SK-N-SH (cell line): ENCODE data around the gene JAG2. TPM values are rescaled to one million over a fixed set of nuclear protein-coding genes. Genes with fewer than 3 reads are reported as not detected.

Experiments
- CTCF ChIA-PET: fragments of 300-600, 350-600 bp; formaldehyde crosslinking; extraction: SDS; loops from one replicate; lab custom pipeline; 2021; lab: Yijun Ruan, JAX
- POLR2A ChIA-PET: fragments of 350-600 bp; sonication (Branson Sonifier 250); formaldehyde crosslinking; extraction: SDS; loops from one replicate; lab custom pipeline; 2020; ENCODE audit warnings: antibody characterized with exemption, inconsistent platforms; lab: Yijun Ruan, JAX
- DNase-seq: peaks from one replicate; pipeline ENCODE4 v3.0.0; 2012
- H2AFZ ChIP-seq: fragments of 200-600 bp; sonication (generic); 2 replicates; pipeline ENCODE4 v1.8.1; 2016; ENCODE audit warnings: antibody characterized with exemption, mild to moderate bottlenecking, low read depth
- H3F3A ChIP-seq: fragments of 200-600 bp; sonication (generic); replicated peaks from 2 replicates; pipeline ENCODE3; 2016; ENCODE audit warnings: antibody characterized with exemption, mild to moderate bottlenecking; ENCODE audit not compliant: insufficient read depth
- H3K27ac ChIP-seq, 2 experiments: fragments of 200-500 bp in 1 of 2; fragments of 200-600 bp in 1 of 2; sonication (Bioruptor generic) in 1 of 2; sonication (generic), shearing (Covaris generic) in 1 of 2; 2 replicates each; pipeline versions ENCODE4 v1.5.1 to v1.6.1; 2014 to 2016; ENCODE audit warnings: low read depth in 2 of 2, inconsistent platforms in 1 of 2, low read length in 1 of 2, mild to moderate bottlenecking in 1 of 2, mixed read lengths in 1 of 2
- H3K27me3 ChIP-seq: fragments of 200-600 bp; sonication (generic), shearing (Covaris generic); 2 replicates; pipeline ENCODE4 v1.6.1; 2016; ENCODE audit warnings: mixed run types; ENCODE audit not compliant: insufficient read depth
- H3K36me3 ChIP-seq, 2 experiments: fragments of 200-500 bp in 1 of 2; fragments of 200-600 bp in 1 of 2; sonication (Bioruptor generic) in 1 of 2; sonication (generic) in 1 of 2; replicated peaks in 1 of 2; 2 replicates each; pipeline versions ENCODE3 to v1.5.1; 2014 to 2016; ENCODE audit warnings: low read length in 1 of 2, mild to moderate bottlenecking in 1 of 2; ENCODE audit not compliant: insufficient read depth in 2 of 2, control insufficient read depth in 1 of 2
- H3K4me1 ChIP-seq, 2 experiments: fragments of 200-500 bp in 1 of 2; fragments of 200-600 bp in 1 of 2; sonication (Bioruptor generic) in 1 of 2; sonication (generic), shearing (Covaris generic) in 1 of 2; 2 replicates each; pipeline versions ENCODE4 v1.5.1 to v1.6.1; 2014 to 2016; ENCODE audit warnings: low read depth in 1 of 2, low read length in 1 of 2, mixed run types in 1 of 2; ENCODE audit not compliant: insufficient read depth in 2 of 2, control insufficient read depth in 1 of 2
- H3K4me2 ChIP-seq: fragments of 200-600 bp; sonication (generic), shearing (Covaris generic); 2 replicates; pipeline ENCODE4 v1.6.1; 2017; ENCODE audit warnings: mixed run types
- H3K4me3 ChIP-seq, 2 experiments: fragments of 200-500 bp in 1 of 2; fragments of 200-600 bp in 1 of 2; sonication (Bioruptor generic) in 1 of 2; sonication (generic), shearing (Covaris generic) in 1 of 2; 2 replicates each; pipeline versions ENCODE4 v1.5.1 to v1.8.1; 2014 to 2016; ENCODE audit warnings: low read depth in 2 of 2, inconsistent platforms in 1 of 2, low read length in 1 of 2, mild to moderate bottlenecking in 1 of 2, mixed read lengths in 1 of 2, moderate library complexity in 1 of 2
- H3K79me2 ChIP-seq: fragments of 200-600 bp; sonication (generic); 2 replicates; pipeline ENCODE4 v1.8.1; 2017; ENCODE audit warnings: mild to moderate bottlenecking; ENCODE audit not compliant: insufficient read depth
- H3K9ac ChIP-seq: fragments of 200-600 bp; sonication (generic); 2 replicates; pipeline ENCODE4 v1.6.1; 2017; ENCODE audit warnings: mixed run types
- H3K9me2 ChIP-seq: fragments of 200-600 bp; sonication (generic); 2 replicates; pipeline ENCODE4 v1.6.1; 2017; ENCODE audit warnings: mixed run types
- H3K9me3 ChIP-seq: fragments of 200-600 bp; sonication (generic); 2 replicates; pipeline ENCODE4 v1.6.1; 2017; ENCODE audit warnings: mixed run types, mild to moderate bottlenecking, moderate library complexity
- H4K20me1 ChIP-seq: fragments of 200-600 bp; sonication (generic); 2 replicates; pipeline ENCODE4 v1.6.1; 2017; ENCODE audit warnings: mild to moderate bottlenecking, mixed run types; ENCODE audit not compliant: insufficient read depth
- ELF1 ChIP-seq: IDR thresholded peaks from 2 replicates; pipeline ENCODE4 v1.4.0; 2012
- EP300 ChIP-seq, 2 experiments: IDR thresholded peaks; 2 replicates each; pipeline versions ENCODE4 v1.4.0 to v1.6.1; 2012; ENCODE audit warnings: borderline replicate concordance in 1 of 2, low read depth in 1 of 2, low read length in 1 of 2
- EZH2phosphoT487 ChIP-seq: fragments of 200-600 bp; sonication (generic); IDR thresholded peaks from 2 replicates; pipeline ENCODE4 v1.6.1; 2017; ENCODE audit warnings: low read depth, mixed run types, mild to moderate bottlenecking, antibody characterized with exemption, moderate library complexity, borderline replicate concordance
- FOSL2 ChIP-seq: IDR thresholded peaks from 2 replicates; pipeline ENCODE4 v1.4.0; 2012; ENCODE audit warnings: low read depth, mild to moderate bottlenecking, moderate library complexity, borderline replicate concordance
- GATA2 ChIP-seq: sonication (generic); formaldehyde crosslinking; IDR thresholded peaks from 2 replicates; pipeline ENCODE4 v1.5.0; 2020; ENCODE audit warnings: mild to moderate bottlenecking, missing genetic modification reagents
- JUND ChIP-seq: IDR thresholded peaks from 2 replicates; pipeline ENCODE4 v1.4.0; 2012
- MEF2A ChIP-seq: IDR thresholded peaks from 2 replicates; pipeline ENCODE4 v1.4.0; 2012; ENCODE audit warnings: low read depth, borderline replicate concordance
- NFIC ChIP-seq: IDR thresholded peaks from 2 replicates; pipeline ENCODE4 v1.4.0; 2012; ENCODE audit warnings: borderline replicate concordance
- NRF1 ChIP-seq: IDR thresholded peaks from 2 replicates; pipeline ENCODE4 v1.6.1; 2012; ENCODE audit warnings: low read depth, mild to moderate bottlenecking, low read length
- PBX3 ChIP-seq: IDR thresholded peaks from 2 replicates; pipeline ENCODE4; 2012
- RAD21 ChIP-seq: IDR thresholded peaks from 2 replicates; pipeline ENCODE4 v1.6.1; 2012; ENCODE audit warnings: mild to moderate bottlenecking, low read length
- RCOR1 ChIP-seq: fragments of 150-350 bp; IDR thresholded peaks from 2 replicates; pipeline ENCODE4 v1.6.1; 2017; ENCODE audit warnings: antibody characterized with exemption, low read length
- REST ChIP-seq: IDR thresholded peaks from 2 replicates; pipeline ENCODE4 v1.6.1; 2012; ENCODE audit warnings: mild to moderate bottlenecking, low read depth, low read length, moderate library complexity
- RFX5 ChIP-seq: IDR thresholded peaks from 2 replicates; pipeline ENCODE4 v1.6.1; 2012; ENCODE audit warnings: mild to moderate bottlenecking, improper control_type of control experiment, low read length
- TCF12 ChIP-seq: IDR thresholded peaks from 2 replicates; pipeline ENCODE4 v1.4.0; 2012
- TEAD4 ChIP-seq: IDR thresholded peaks from 2 replicates; pipeline ENCODE4 v1.4.0; 2012; ENCODE audit warnings: mild to moderate bottlenecking, borderline replicate concordance; ENCODE audit not compliant: insufficient read depth
- YY1 ChIP-seq: IDR thresholded peaks from 2 replicates; pipeline ENCODE4 v1.4.0; 2012; ENCODE audit warnings: low read depth, mild to moderate bottlenecking
- ZBTB33 ChIP-seq: IDR thresholded peaks from 2 replicates; pipeline ENCODE4 v1.4.0; 2012; ENCODE audit warnings: low read depth, borderline replicate concordance
- WGBS: methylation state at CpG from one replicate; pipeline ENCODE4 v1.1.6; 2017; ENCODE audit warnings: low lambda C conversion rate; 5-methylcytosine and 5-hydroxymethylcytosine counted together
- polyA plus RNA-seq, 3 experiments: library from polyadenylated mRNA; depleted of rRNA; stranded (reverse); fragments of >200 nt; gene quantifications; 2 replicates each; pipeline ENCODE4 v1.2.3, GENCODE V29; 2012

The JAG2 gene
- polyA plus RNA-seq, 1 of the 3 experiments (the other 2 are of a cell fraction), result 1.7 TPM

GRCh38 chr14:105152794-105153241, 15.8 kb downstream of the JAG2 start:
- no peak overlapping the region for H3K4me3 ChIP-seq
- ChIA-PET CTCF (interaction anchor here (1.0 kb wide), 1 partner anchor 66 kb away, joined by 3 read pairs; no protein-coding TSS in a partner anchor), POLR2A (no interaction called here)
- no peak for DNase-seq
- WGBS, result 62% methylated on average over 6 of the region's 14 CpGs
- H3K79me2 ChIP-seq, result no peaks in the 10 kb centered on the region
- H3K27me3 ChIP-seq, result no peaks in the 10 kb centered on the region
- H3K9me3 ChIP-seq, result no peaks in the 10 kb centered on the region
- no peak overlapping the region for H2AFZ ChIP-seq
- no peak overlapping the region for H3K4me2 ChIP-seq
- H3K27ac ChIP-seq, result no peak overlapping the region
- H3F3A ChIP-seq, result no peaks in the 10 kb centered on the region
- no peak for TF ChIP-seq EZH2phosphoT487
- TF ChIP-seq REST, result no peak
- TF ChIP-seq RCOR1, result no peak
- TF ChIP-seq GATA2 (CRISPR knock-in tag), result no peak
- TF ChIP-seq PBX3, result no peak
- no peak for TF ChIP-seq NRF1
- no peak for TF ChIP-seq TCF12
- no peak for TF ChIP-seq MEF2A
- no peak for TF ChIP-seq RAD21
- TF ChIP-seq ELF1, result no peak
- no peaks in the 10 kb centered on the region for H3K4me1 ChIP-seq
- H4K20me1 ChIP-seq, result no peaks in the 10 kb centered on the region
- H3K9me2 ChIP-seq, result no peaks in the 10 kb centered on the region
- no peak overlapping the region for H3K9ac ChIP-seq
- H3K36me3 ChIP-seq, result no peaks in the 10 kb centered on the region

- no peak overlapping the region for H3K4me3 ChIP-seq
- no peaks in the 10 kb centered on the region for H3K27me3 ChIP-seq
- WGBS, result 66% methylated on average over 9 of the region's 44 CpGs
- CTCF ChIA-PET, result interaction anchor here (1.0 to 1.1 kb wide), 2 partner anchors 16 to 65 kb away, joined by 3 to 5 read pairs; partner anchors contain the start of gene JAG2
- POLR2A ChIA-PET, result no interaction called here
- H3K36me3 ChIP-seq, result no peaks in the 10 kb centered on the region
- H3K4me2 ChIP-seq, result no peak overlapping the region
- no peaks in the 10 kb centered on the region for H3K9me3 ChIP-seq
- no peak overlapping the region for H2AFZ ChIP-seq
- H3K9me2 ChIP-seq, result no peaks in the 10 kb centered on the region
- no peak overlapping the region for H3K9ac ChIP-seq
- no peaks in the 10 kb centered on the region for H3F3A ChIP-seq
- no peaks in the 10 kb centered on the region for H3K79me2 ChIP-seq
- no peaks in the 10 kb centered on the region for H4K20me1 ChIP-seq
- no peak overlapping the region for H3K27ac ChIP-seq
- no peaks in the 10 kb centered on the region for H3K4me1 ChIP-seq
- no peak for DNase-seq
- TF ChIP-seq ELF1, result no peak
- no peak for TF ChIP-seq RFX5
- no peak for TF ChIP-seq ZBTB33
- TF ChIP-seq PBX3, result no peak
- TF ChIP-seq YY1, result no peak
- no peak for TF ChIP-seq NFIC
- no peak for TF ChIP-seq JUND
- no peak for TF ChIP-seq FOSL2
- no peak for TF ChIP-seq TEAD4
- TF ChIP-seq EP300 (IDR thresholded peaks at IDR 0.05; ENCODE audit: borderline replicate concordance in 1 of 2, low read depth in 1 of 2, low read length in 1 of 2), result no peak
- no peak for TF ChIP-seq EZH2phosphoT487
These were observed 16.5 kb downstream of the JAG2 start for GRCh38 chr14:105151838-105152793.
